Measurements from ENCODE around the gene BICC1.

Gene BICC1

GRCh38 chr10:58784361-58784760 is 271.7 kb downstream of the BICC1 start:
- DNase-seq: no peak

DNA sequence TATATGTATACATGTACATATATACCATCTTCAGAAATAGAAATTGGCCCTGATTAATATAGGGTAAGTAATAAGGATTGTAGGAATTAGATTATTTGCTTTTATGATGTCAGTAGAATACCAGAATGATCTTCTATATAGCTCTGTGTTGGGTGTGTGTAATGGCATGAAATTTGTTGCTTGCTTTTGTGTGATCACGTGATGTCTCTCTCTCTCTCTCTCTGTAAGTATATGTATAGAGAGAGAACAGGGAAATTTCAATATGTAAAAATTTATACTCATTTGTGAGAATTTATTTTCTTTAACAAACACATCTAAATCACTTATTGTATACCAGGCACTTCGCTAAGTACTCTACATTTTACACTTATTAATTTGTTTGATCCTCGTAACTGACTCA is 272.7 kb downstream of the BICC1 start:
- DNase-seq: no peak

- peak; percentile 20 for DNase-seq
Observed at GRCh38 chr10:58791137-58791536, 278.5 kb downstream of the BICC1 start.

DNA sequence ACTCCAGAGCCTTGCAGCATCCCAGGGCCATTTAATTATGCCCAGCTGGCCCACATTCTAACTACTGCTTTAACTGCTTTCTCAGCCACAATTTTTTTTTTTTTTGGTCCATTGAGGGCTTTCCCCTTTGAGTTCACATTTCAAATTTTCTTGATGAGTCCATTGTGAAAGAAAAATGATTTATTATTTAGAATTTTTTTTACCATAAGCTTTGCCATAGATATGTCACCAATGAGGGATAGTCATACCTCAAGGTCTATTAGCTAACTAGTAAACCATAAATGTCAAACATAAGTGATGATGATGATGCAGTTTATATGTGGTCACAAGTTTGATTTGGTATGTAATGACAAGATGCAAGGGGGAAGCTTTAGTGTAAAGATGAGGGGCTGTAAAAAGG is 282.9 kb downstream of the BICC1 start:
- no peak for DNase-seq

- DNase-seq: no peak
Observed at GRCh38 chr10:58796242-58796641, 283.6 kb downstream of the BICC1 start.

DNA sequence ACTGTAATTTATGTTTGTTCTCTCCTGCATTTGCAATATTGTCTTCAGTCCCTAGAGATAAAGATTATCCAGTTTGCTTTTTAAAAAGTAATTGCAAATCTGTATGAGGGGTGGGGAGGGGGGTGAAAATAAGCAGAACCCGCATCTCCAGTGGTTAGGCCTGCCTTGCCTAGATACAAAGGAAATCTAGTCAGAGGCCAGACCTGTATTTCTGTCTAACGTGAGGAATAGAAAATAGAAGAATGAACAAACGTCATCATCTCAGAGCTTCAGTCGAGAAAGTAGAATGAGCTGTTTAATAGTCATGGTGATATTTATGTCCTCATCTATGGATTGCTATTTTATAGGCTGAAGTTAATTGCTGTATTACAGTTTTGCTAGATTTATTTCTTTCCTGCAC is 284.2 kb downstream of the BICC1 start:
- no peak for DNase-seq

DNA sequence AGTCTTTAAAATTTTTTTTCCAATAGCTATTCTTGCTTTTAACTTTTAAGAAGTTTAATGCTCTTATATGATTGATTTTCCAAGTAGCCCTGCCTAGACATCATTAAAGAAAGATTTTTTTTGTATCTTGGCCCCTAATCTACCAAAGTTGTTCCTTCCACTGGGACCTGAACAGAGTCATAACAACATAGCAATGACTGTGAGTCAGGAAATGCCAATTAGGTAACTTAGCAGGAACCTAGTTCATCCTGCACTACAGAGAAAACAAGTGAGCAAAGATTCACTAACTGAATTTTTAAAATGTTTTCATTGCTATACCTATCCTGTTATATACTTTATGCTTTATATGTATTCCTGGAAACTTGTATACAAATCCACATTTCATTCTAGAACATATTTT is 284.7 kb downstream of the BICC1 start:
- no peak for DNase-seq

GRCh38 chr10:58802047-58802446 is 289.4 kb downstream of the BICC1 start:
- no peak for DNase-seq

DNA sequence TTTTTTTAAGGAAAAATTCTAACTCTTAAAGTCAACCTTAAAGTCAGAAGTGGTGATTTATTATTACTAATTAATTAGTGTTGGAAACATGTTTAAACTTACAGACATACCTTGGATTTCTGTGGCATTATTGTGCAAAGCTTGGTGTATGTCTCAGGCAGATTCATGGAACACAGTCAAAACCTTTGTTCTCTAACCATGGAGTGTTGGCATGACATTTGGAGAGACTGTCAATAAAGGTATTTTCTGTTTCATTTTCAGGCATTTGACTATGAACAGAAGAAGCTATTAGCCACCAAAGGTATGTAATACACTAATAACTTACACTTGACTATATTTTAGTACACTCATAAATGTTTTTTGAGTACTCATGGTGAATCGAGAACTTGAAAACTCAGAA is 293.7 kb downstream of the BICC1 start:
- no peak for DNase-seq

- no peak for DNase-seq
Observed at GRCh38 chr10:58806970-58807628, 294.4 kb downstream of the BICC1 start.

DNA sequence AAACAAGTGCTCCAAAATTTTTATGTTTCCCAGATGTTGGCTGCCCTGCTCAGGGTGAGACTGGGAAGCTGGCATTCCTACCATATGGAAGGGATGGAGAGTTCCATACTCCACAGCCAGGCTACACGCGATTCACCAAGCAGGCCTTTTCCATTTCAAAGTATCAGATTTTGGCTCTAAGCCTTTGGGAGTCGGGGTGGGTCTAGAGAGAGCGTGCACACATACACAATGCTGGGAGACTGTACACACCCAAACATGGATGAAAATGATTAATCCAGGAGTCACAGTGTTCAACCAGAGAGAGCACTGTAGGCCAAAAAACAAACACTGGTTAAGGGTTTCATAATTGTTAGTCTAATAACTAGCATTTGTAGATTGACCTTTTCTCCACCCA is 295.0 kb downstream of the BICC1 start:
- peak; percentile 33 for DNase-seq

DNA sequence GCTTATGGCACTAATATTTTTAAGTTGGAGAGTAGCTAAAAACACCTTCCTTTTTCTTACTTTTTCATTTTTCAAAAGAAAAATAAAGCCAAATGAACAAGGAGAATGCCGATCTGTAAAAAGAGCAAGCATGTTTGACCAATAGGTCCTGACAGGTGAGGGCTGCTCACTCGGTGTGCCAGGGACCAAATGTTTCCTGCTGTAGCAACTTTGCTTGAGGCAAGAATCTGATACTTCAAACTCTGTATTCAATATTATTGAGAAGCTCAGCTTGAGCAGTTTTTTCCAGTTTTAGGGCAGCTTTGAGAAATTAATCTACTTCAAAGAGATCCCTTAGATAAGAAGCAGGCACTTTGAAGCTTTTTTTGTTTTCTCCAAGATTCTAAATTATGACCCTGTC is 298.1 kb downstream of the BICC1 start:
- DNase-seq: no peak

- DNase-seq: no peak
Observed at GRCh38 chr10:58813573-58813972, 300.9 kb downstream of the BICC1 start.

GRCh38 chr10:58817201-58817846 is 304.7 kb downstream of the BICC1 start:
- no peak for DNase-seq

DNA sequence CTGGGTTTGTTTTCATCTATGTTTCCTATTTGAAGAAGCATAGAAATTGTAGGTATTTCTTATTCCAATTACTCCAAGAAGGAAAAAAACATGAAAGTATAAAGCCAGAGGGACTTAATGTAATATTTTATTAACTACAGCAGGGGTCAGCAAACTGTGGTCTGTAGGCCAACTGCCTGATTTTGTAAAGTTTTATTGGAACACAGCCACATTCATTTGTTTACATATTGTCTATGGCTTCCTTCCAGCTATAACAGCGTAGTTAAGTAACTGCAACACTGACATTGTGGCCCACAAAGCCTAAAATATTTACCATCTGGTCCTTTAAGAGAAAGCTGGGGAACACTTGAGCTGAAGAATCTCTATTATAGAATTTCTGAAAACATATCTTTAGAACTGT is 306.2 kb downstream of the BICC1 start:
- peak; percentile 62 for DNase-seq

DNA sequence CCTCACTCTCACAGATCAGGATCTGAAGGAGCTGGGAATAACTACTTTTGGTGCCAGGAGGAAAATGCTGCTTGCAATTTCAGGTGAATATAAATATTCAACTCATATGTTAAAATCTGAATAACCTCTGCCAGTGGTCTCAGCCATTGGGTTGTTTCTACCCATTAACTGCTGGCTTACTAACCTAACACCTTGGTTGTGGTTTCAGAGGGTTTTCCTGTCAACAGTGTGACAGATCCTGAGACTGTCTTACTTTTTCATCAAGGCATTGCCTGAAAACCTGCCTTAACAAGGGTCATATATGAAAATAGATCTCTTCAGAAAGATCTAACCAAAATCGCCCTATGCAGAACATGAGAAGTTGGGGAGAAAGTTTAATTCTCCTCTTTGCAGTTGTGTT is 307.7 kb downstream of the BICC1 start:
- DNase-seq: no peak

DNA sequence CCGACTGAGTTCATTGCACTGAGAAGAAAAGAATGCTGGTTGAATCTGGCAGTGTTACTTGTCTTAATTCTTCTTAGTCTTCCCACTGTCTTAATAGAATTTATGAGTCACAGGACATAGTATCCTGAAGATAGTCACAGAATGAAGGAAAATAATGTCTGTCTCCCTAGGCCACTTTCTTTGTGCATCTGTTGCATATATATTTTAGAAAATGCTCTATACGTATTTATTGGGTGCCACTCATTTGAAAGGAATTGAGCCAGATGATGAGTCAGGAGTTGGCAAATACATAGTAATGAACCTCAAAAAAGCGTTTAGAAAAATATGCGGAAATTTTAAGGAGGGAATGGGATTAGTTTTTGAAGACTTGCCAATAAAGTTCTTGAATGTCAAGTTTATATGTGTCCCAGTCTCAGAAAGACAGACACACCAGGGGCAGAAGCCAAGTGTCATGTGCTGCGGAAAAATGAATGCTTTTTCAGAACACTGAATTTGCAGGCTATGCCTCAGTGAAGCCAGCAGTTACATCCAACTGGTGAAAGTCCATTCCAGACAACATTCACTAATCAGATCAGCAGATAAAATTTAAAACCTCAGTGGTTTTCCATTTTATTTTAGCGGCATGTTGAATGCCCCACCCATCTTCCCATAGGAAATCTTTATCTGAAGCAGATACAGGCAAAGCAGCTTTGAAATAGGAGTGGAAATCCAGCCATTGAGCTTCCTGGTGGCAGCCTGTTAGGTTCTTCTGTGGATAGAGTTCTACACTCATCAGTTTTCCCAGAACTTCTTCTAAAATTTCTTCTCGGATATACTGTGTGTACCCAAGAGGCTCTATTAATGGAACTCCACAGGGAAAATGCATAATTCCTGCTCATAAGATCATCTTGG is 308.4 kb downstream of the BICC1 start:
- DNase-seq: peak; percentile 93

GRCh38 chr10:58821752-58822056 is 309.0 kb downstream of the BICC1 start:
- DNase-seq: no peak

DNA sequence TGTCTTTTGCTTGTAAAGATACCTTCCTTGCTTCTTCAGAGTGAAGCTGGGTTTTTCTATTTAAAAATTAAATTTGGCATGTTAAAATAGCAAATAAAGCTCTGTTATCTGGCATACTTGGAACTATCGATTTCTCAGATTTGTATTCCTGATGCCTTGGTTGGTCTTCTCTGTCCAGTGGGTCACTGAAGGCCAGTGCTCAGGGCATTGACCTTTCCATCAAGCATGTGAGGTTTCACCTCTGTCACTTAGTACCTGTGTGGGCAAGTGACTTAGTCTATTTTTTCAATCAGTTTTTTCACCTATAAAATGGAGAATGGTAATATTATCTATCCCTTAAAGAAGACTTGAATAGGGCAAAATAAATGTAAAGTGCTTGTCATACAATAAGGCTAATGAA is 311.3 kb downstream of the BICC1 start:
- no peak for DNase-seq

- no peak for DNase-seq
Observed at GRCh38 chr10:58824396-58824795, 311.7 kb downstream of the BICC1 start.

DNA sequence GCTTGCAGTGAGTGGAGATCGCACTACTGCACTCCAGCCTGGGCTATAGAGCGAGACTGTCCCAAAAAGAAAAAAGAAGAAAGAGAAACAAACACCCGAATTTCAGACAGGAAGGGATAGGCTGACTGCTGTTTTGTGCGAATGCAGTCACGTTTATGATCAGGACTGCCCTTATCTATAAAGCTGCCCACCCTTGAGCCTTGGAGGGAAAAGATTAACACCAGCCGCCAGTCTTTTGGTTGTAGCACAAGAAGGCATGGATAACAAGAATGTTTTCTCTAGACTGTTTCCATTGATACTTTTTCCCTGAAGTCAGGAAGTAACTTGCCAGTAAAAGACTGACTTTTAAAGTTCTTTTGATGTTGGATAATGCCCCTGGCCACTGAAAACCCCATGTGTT is 314.0 kb downstream of the BICC1 start:
- no peak for DNase-seq

- no peak for DNase-seq
Observed at GRCh38 chr10:58827381-58827780, 314.7 kb downstream of the BICC1 start.

- no peak for DNase-seq
Observed at GRCh38 chr10:58829839-58830238, 317.2 kb downstream of the BICC1 start.

DNA sequence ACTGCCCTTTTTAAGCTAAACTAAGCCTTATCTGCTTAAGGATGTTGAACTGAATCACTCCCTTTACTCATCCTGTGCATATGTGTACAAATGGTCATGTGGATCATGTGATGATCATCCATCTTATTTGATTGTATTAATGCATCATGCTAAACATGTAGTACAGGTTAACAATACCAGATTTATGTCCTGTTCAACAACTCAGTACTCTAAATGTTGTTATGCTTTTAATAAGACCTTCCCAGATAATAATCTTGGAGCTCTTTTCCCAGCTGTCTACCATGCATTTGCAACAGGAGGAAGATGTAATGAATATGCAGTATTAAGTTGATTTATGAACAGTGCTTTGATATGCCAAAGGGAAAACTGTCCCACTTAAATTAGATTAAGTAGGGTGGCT is 318.0 kb downstream of the BICC1 start:
- no peak for DNase-seq

All from fibroblast of skin of back (primary cell).